Body of pancreas (tissue), 4 donors: ENCODE results near the gene EPN2.

Source experiments
- CTCF ChIP-seq, 7 experiments: fragments of 450-650 bp in 4 of 7; fragments of 200-600 bp in 3 of 7; sonication (generic) in 3 of 7; IDR thresholded peaks; one replicate each; pipeline ENCODE4 v1.5.1; 2016 to 2019; ENCODE audit warnings: antibody characterized with exemption in 7 of 7
- POLR2A ChIP-seq, 3 donors: fragments of 450-650 bp; IDR thresholded peaks; one replicate each; pipeline ENCODE4 v1.6.1; 2016; ENCODE audit warnings: antibody characterized with exemption in 3 of 3, mild to moderate bottlenecking in 2 of 3

- TF ChIP-seq CTCF (IDR thresholded peaks at IDR 0.05), result no peak
- TF ChIP-seq POLR2A (IDR thresholded peaks at IDR 0.05), result no peak
These were observed 117.6 kb downstream of the EPN2 start for GRCh38 chr17:19354748-19355147.
